Stimulated activated naive CD8-positive, alpha-beta T cell treated with anti-CD3 and anti-CD28 coated beads, Interleukin-15, Interleukin-2, amounts not matched to agents 100 ng/mL and 50 ng/mL, for 24 hours (primary cell): ENCODE results near the gene NT5M.

Experiments used
- H3K27ac Mint-ChIP-seq: one replicate; pipeline ENCODE4 v1.8.0; 2021; ENCODE audit warnings: mild to moderate bottlenecking, mixed read lengths
- H3K27me3 Mint-ChIP-seq: one replicate; pipeline ENCODE4 v1.8.0; 2021; ENCODE audit warnings: mixed read lengths
- H3K36me3 Mint-ChIP-seq: one replicate; pipeline ENCODE4 v1.8.0; 2021; ENCODE audit warnings: low read depth, mixed read lengths
- H3K4me1 Mint-ChIP-seq: one replicate; pipeline ENCODE4 v1.8.0; 2021; ENCODE audit warnings: low read depth, mixed read lengths
- H3K4me3 Mint-ChIP-seq: one replicate; pipeline ENCODE4 v1.8.0; 2021; ENCODE audit warnings: mild to moderate bottlenecking, mixed read lengths
- H3K9me3 Mint-ChIP-seq: one replicate; pipeline ENCODE4 v1.8.0; 2021; ENCODE audit warnings: mixed read lengths

The NT5M gene

GRCh38 chr17:17352836-17353624 is 49.9 kb downstream of the NT5M start:
- Mint-ChIP-seq H3K36me3 (no peaks in the 10 kb centered on the region), H3K9me3 (no peaks in the 10 kb centered on the region), H3K4me1 (peaks cover 4% of the 10 kb centered on the region), H3K27ac (no peak overlapping the region), H3K4me3 (no peak overlapping the region), H3K27me3 (no peaks in the 10 kb centered on the region)

GRCh38 chr17:17353625-17354484 is 50.7 kb downstream of the NT5M start:
- Mint-ChIP-seq H3K4me1 (peaks cover 4% of the 10 kb centered on the region), H3K9me3 (no peaks in the 10 kb centered on the region), H3K36me3 (no peaks in the 10 kb centered on the region), H3K27me3 (no peaks in the 10 kb centered on the region), H3K27ac (no peak overlapping the region), H3K4me3 (no peak overlapping the region)

- Mint-ChIP-seq H3K4me3 (no peak overlapping the region), H3K27me3 (no peaks in the 10 kb centered on the region), H3K4me1 (peaks cover 4% of the 10 kb centered on the region), H3K27ac (no peak overlapping the region), H3K36me3 (no peaks in the 10 kb centered on the region), H3K9me3 (peaks cover 5% of the 10 kb centered on the region)
These were observed 51.6 kb downstream of the NT5M start for GRCh38 chr17:17354560-17355349.

GRCh38 chr17:17355426-17355825 is 52.3 kb downstream of the NT5M start:
- Mint-ChIP-seq H3K4me1 (peaks cover 4% of the 10 kb centered on the region), H3K9me3 (peaks cover 5% of the 10 kb centered on the region), H3K36me3 (no peaks in the 10 kb centered on the region), H3K27me3 (no peaks in the 10 kb centered on the region), H3K27ac (no peak overlapping the region), H3K4me3 (no peak overlapping the region)

GRCh38 chr17:17356149-17356930 is 53.2 kb downstream of the NT5M start:
- Mint-ChIP-seq H3K27me3 (no peaks in the 10 kb centered on the region), H3K9me3 (peaks cover 5% of the 10 kb centered on the region), H3K4me1 (peaks cover 4% of the 10 kb centered on the region), H3K4me3 (no peak overlapping the region), H3K36me3 (no peaks in the 10 kb centered on the region), H3K27ac (no peak overlapping the region)

GRCh38 chr17:17356931-17357270 is 53.7 kb downstream of the NT5M start:
- Mint-ChIP-seq H3K27ac (no peak overlapping the region), H3K4me3 (no peak overlapping the region), H3K27me3 (no peaks in the 10 kb centered on the region), H3K4me1 (peaks cover 4% of the 10 kb centered on the region), H3K9me3 (peaks cover 5% of the 10 kb centered on the region), H3K36me3 (no peaks in the 10 kb centered on the region)

GRCh38 chr17:17358060-17358751 is 55.0 kb downstream of the NT5M start:
- Mint-ChIP-seq H3K27ac (no peak overlapping the region), H3K4me3 (no peak overlapping the region), H3K27me3 (no peaks in the 10 kb centered on the region), H3K36me3 (no peaks in the 10 kb centered on the region), H3K9me3 (peaks cover 5% of the 10 kb centered on the region), H3K4me1 (peaks cover 4% of the 10 kb centered on the region)

- Mint-ChIP-seq H3K4me1 (peaks cover 4% of the 10 kb centered on the region), H3K27me3 (no peaks in the 10 kb centered on the region), H3K27ac (no peak overlapping the region)
These were observed 55.7 kb downstream of the NT5M start for GRCh38 chr17:17358866-17359265.

GRCh38 chr17:17359271-17359670 is 56.1 kb downstream of the NT5M start:
- H3K4me3 Mint-ChIP-seq, result no peak overlapping the region
- H3K36me3 Mint-ChIP-seq, result no peaks in the 10 kb centered on the region
- no peak overlapping the region for H3K27ac Mint-ChIP-seq
- peaks cover 5% of the 10 kb centered on the region for H3K9me3 Mint-ChIP-seq
- peaks cover 4% of the 10 kb centered on the region for H3K4me1 Mint-ChIP-seq
- no peaks in the 10 kb centered on the region for H3K27me3 Mint-ChIP-seq

More at GRCh38 chr17:17358866-17359265, 55.7 kb downstream of the NT5M start:
- Mint-ChIP-seq H3K4me3 (no peak overlapping the region), H3K36me3 (no peaks in the 10 kb centered on the region), H3K9me3 (peaks cover 5% of the 10 kb centered on the region)

- Mint-ChIP-seq H3K4me3 (no peak overlapping the region), H3K27me3 (no peaks in the 10 kb centered on the region), H3K27ac (no peak overlapping the region), H3K36me3 (no peaks in the 10 kb centered on the region), H3K9me3 (peaks cover 5% of the 10 kb centered on the region), H3K4me1 (peaks cover 4% of the 10 kb centered on the region)
These were observed 57.0 kb downstream of the NT5M start for GRCh38 chr17:17360087-17360730.

GRCh38 chr17:17361543-17361866 is 58.3 kb downstream of the NT5M start:
- Mint-ChIP-seq H3K9me3 (peaks cover 5% of the 10 kb centered on the region), H3K36me3 (no peaks in the 10 kb centered on the region), H3K27ac (no peak overlapping the region), H3K4me3 (no peak overlapping the region), H3K4me1 (no peaks in the 10 kb centered on the region), H3K27me3 (peaks cover 3% of the 10 kb centered on the region)

- no peak overlapping the region for H3K4me3 Mint-ChIP-seq
- no peaks in the 10 kb centered on the region for H3K4me1 Mint-ChIP-seq
- peaks cover 4% of the 10 kb centered on the region for H3K27me3 Mint-ChIP-seq
- H3K9me3 Mint-ChIP-seq, result peaks cover 5% of the 10 kb centered on the region
- H3K27ac Mint-ChIP-seq, result no peak overlapping the region
- H3K36me3 Mint-ChIP-seq, result no peaks in the 10 kb centered on the region
These were observed 58.8 kb downstream of the NT5M start for GRCh38 chr17:17361867-17362539.

- Mint-ChIP-seq H3K9me3 (peaks cover 5% of the 10 kb centered on the region), H3K4me3 (no peak overlapping the region), H3K36me3 (no peaks in the 10 kb centered on the region), H3K27me3 (peaks cover 4% of the 10 kb centered on the region), H3K4me1 (no peaks in the 10 kb centered on the region), H3K27ac (no peak overlapping the region)
These were observed 59.4 kb downstream of the NT5M start for GRCh38 chr17:17362540-17362930.
